Ovary (tissue), 3 donors: ENCODE results near the gene ERFL.
A peak's percentile ranks its signal among the peaks of the same experiment; 100 is the strongest.

Source experiments
- CTCF ChIP-seq, 3 donors: fragments of 450-650 bp in 2 of 3; fragments of 200-600 bp in 1 of 3; IDR thresholded peaks; one replicate each; pipeline versions ENCODE4 v1.5.1 to v1.8.0; 2016 to 2022; ENCODE audit warnings: antibody characterized with exemption in 3 of 3, mild to moderate bottlenecking in 1 of 3
- POLR2A ChIP-seq: fragments of 450-650 bp; IDR thresholded peaks from one replicate; pipeline ENCODE4 v1.6.1; 2017; ENCODE audit warnings: antibody characterized with exemption, mild to moderate bottlenecking, moderate library complexity
- donor health status: DM: no; HTN: no; CAD: no.

- TF ChIP-seq POLR2A (peak; percentile 48), CTCF (IDR thresholded peaks at IDR 0.05) (no peak)
Measured at GRCh38 chr19:41959056-41960053, 31.1 kb upstream of the ERFL start, which contains the start of gene RABAC1.
